Suppressor macrophage treated with lipopolysaccharide for 4 hours (primary cell): ENCODE data around the gene FYB1.
"Not testable (repeated sequence)": the region's sequence is repeated elsewhere in the genome, so short reads cannot be mapped to it uniquely, and the experiment has no call there.

Experiments
- DNase-seq: peaks from one replicate; pipeline ENCODE4 v3.0.0-alpha.2; 2020

The FYB1 gene, protein sequence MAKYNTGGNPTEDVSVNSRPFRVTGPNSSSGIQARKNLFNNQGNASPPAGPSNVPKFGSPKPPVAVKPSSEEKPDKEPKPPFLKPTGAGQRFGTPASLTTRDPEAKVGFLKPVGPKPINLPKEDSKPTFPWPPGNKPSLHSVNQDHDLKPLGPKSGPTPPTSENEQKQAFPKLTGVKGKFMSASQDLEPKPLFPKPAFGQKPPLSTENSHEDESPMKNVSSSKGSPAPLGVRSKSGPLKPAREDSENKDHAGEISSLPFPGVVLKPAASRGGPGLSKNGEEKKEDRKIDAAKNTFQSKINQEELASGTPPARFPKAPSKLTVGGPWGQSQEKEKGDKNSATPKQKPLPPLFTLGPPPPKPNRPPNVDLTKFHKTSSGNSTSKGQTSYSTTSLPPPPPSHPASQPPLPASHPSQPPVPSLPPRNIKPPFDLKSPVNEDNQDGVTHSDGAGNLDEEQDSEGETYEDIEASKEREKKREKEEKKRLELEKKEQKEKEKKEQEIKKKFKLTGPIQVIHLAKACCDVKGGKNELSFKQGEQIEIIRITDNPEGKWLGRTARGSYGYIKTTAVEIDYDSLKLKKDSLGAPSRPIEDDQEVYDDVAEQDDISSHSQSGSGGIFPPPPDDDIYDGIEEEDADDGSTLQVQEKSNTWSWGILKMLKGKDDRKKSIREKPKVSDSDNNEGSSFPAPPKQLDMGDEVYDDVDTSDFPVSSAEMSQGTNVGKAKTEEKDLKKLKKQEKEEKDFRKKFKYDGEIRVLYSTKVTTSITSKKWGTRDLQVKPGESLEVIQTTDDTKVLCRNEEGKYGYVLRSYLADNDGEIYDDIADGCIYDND

DNA sequence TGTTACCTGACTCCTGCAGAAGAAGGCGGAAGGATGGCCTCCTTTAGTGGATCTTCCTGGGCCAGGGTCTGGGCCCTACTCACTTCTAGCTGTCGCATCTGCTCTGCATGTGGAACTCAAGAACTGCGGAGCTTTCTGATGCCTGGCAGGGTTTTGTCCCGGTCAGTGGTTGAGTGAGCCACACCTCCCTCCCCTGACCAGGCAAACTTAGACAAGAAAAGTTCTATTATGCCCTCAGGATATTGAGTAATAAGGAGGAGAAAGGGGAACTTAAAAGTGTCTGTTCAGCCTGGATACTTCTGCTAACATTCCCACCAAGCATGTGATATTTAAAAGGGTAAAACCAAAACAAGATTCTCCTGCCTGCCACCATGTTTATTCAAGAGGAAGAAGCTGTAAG is at the start of gene FYB1:
Gene FYB1 (minus strand): TSS at position 127 of the 400 bp plus-strand sequence. CDS start 16,603 bp downstream, outside the sequence.
- peak; percentile 92 for DNase-seq

DNA sequence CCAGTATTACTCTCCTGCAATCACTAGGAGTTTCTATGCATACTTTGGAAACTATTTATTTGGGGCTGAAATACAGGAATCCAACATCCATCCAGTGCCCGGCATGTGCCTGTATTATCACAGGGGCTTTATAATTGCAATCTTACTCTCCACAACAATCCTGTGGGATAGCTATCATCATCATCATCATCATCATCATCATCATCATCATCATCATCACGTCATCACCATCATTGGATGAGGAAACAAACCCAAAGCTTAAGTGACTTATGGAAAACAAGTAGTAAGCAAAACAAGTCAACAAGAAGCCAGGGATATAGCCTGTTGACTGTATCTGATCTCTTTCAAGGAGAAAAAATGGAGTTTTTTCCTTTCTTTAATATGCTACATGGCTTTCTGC is 47.8 kb upstream of the FYB1 start:
- DNase-seq = no peak

DNA sequence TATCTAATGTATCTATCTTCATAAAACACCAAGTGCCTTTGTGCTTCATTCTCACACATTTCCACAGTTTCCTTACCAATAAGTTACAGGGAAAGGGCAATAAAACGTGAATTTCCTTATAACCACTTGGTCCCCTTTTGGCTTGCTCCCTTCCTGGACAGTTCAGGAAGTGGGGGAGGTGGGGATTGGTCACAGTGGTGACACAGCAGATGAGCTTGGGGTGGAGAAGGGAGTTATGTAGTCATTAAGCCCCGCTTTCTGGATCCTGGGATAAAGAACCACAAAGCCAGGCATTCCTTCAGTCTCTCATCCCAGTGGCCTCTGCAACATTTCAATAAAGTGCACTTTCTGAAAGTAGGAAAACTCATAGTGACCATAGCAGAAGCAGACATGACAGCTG is 47.1 kb upstream of the FYB1 start:
- peak; percentile 61 for DNase-seq

DNA sequence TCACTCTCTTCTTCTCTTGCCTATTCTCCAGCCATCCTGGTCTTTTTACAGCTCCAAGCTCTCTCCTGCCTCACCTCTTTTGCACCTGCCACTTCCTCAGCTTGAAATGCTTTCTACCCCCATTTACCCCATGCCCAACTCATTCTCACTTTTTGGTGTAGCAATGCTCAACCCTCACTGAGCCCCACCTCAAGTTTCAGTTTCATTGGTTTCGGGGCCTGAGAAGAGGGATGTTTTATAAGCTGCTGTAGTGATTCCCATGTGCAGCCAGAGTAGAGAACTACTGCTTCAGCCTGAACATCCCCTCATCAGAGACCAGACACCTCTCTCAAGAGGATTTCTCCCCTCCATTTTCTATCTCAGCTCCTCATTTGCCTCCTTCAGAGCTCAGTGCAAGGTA is 45.2 kb upstream of the FYB1 start:
- DNase-seq = peak; percentile 45

DNA sequence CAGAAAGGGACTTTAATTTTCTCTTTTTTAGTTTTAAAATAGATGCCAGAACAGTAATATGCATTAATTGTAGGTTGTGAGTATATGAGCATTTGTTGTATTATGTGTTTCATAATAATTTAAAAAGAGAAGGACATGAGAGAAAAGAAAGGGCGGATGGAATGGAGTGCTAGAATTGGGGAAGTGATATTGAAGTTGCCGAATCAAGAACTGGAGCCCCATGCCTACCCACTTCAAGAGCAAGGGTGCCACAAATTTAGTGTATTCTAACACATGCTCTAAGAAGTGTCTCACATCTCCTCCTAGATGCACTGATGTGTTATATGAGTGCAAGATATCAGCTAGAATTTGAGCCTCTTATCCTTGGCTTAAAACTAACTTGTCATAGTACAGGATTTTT is 43.6 kb upstream of the FYB1 start:
- peak; percentile 69 for DNase-seq

DNA sequence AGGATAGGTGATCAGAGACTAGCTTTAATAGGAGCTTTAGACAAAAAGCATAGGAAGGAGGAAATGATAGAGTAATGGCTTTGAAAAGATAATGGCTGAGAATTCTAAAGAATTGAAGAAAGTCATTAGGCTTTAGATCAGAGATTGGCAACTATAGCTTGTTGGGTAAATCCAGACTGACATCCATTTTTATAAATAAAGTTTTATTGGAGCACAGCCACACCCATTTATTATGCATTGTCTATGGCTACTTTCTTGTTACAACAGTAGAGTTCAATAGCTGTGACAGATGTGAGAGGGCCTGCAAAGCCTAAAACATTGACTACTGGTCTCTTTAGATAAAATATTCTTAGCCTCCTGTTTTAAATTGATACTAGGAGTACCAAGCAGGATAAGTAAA is 40.7 kb upstream of the FYB1 start:
- DNase-seq = no peak

DNA sequence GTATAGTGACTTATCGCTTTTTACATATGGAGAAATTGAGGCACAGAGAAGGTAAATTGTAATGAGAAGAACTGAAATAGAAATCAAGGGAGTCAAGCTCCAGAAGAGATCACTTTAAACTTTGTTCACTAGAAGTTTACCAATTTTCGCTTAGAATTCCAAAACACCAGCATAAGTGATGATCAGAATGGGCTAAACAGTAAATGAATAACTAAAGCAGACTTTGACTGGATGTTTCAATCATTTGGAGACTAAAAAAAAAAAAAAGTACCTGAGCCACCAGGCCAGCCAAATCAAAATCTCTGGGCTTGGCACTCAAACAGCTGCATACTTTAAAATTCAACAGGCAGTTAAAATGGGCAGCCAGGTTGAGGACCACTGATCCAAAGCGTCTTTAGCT is 38.2 kb upstream of the FYB1 start:
- DNase-seq = no peak

DNA sequence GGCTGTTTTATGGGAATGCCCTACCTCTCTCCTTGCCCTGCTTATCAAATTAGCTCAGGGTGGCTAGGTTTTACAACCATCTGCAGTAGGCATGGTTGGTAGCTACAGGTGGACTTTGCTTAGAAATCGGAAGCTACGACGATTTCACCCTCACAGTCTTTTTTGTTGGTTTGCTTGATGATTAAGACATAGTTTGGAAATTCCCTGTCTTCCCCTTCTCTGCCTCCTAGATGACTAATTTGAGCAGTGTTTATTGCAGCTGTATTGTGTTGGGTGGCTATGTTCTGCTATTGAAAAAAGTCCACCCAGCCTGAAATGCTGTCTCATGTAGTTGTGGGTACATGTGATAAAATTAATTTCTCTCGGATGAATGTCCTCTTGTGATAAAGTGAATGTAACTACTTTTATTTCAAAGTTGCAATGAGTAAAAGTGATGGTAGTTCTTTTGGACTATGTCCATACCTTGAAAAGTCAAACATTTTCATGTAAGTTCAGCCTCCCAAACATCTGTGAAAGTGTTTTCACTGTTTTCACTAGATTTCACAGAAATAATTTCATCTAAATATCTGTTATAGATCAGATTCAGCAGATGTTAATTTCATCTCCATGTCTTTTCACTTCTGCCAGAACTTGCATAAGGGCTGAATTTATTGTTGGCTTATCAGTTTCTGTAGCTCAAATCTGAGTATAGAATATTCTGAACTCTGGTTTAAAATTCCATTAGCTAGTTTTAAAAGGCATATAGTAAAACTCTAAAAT is 37.3 kb upstream of the FYB1 start:
- DNase-seq = peak; percentile 90

DNA sequence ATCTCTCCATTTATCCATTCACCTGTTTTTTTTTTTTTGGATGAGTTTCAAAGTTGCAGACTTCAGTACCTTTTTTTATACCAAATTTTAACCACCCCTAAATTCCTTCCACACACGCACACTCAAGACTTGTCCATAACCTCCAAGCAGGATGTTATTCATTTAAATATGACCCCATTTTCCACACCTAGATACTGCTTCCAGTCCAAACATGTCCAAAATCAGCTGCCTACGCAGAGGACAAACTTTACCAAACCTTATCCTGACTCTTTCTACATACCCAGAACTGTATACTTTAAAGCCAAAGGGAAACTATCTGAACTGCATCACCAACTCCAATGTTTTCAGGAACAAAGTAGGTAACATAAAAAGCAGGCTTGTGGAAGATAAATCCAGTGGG is 36.0 kb upstream of the FYB1 start:
- no peak for DNase-seq

DNA sequence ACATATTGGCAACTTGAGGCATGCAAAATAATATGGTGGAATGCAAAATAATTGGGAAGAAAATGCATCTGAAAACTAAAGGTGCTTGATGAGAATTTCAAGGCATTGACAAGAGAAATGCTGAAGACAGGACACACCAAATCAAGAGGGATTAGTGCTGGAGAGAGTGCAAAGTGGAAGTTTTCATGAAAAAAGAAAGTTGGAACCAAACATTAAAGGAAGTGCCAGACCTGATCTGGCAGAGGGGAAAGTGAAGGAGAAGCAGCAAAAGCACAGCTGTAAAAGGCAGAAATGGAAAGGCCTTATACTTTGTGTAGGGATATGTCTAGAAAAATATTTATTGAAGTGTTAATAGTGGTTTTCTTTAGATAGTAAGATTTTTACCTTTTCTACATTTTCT is 35.3 kb upstream of the FYB1 start:
- DNase-seq = no peak

DNA sequence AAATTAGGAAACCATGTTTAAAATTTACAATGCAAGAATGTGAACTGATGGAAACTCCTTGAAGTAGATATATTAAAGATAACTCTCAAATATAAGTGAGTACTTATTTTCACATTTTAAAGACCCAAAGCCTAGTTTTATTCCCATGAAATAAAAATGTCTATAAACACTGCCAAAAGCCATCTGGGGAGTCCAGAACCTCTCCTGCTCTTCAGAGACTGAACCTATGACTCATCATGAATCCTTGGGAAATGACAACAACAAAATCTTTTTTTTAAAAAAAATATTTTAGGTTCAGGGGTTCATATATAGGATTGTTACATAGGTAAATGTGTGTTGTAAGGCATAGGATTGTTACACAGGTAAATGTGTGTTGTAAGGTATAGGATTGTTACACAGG is 33.8 kb upstream of the FYB1 start:
- no peak for DNase-seq

DNA sequence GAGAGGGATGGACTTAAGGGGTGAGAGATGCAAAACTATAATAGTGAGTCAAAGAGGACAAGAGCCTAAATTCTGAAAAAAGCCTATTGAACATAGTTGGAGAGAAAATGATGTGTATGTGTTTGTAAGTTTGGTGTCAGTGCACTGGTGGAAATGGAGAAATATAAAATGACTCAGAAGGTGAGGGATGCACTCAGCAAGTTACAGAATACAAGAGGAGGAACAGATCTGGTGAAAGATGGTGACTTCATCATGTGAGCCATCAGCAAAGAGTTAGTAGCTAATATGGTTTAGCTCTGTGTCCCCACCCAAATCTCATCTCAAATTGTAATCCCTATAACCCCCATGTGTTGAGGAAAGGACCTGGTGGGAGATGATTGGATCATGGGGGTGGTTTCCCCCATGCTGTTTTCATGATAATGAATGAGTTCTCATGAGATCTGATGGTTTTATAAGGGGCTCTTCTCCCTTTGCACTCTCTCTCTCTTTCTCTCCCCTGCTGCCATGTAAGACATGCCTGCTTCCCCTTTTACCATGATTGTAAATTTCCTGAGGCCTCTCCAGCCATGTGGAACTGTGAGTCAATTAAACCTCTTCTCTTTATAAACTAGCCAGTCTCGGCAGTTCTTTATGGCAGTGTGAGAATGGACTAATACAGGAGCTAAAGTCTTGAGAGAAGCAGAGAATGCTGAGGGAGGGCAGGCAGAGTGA is 30.4 kb upstream of the FYB1 start:
- DNase-seq = peak; percentile 46

DNA sequence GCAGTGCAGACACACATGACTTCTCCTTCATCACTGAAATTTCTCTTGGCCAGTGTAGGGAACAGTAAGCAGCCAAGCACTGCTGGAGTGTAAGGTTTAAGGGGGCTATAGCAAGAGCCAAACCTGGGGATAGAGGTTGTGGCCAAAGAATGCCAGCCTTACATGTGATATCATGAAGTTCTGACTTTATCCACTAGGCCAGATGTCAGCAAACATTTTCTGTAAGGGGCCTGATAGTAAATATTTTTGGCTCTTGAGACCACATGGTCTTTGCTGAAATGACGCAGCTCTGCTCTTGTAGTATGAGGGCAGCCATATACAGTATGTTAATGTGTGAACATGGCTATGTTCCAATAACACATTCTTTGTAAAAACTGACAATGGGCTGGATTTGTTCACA is 29.7 kb upstream of the FYB1 start:
- DNase-seq = no peak

DNA sequence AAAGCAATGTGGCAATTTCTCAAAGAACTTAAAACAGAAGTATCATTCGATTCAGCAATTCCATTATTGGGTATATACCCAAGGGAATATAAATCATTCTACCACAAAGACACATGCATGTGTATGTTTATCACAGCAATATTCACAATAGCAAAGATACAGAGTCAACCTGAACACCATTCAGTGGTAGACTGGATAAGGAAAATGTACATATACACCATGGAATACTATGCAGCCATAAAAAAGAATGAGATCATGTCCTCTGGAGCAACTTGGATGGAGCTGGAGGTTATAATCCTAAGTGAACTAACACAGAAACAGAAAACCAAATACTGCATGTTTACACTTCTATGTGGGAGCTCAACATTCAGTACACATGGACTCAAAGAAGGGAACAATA is 21.4 kb upstream of the FYB1 start:
- no peak for DNase-seq

DNA sequence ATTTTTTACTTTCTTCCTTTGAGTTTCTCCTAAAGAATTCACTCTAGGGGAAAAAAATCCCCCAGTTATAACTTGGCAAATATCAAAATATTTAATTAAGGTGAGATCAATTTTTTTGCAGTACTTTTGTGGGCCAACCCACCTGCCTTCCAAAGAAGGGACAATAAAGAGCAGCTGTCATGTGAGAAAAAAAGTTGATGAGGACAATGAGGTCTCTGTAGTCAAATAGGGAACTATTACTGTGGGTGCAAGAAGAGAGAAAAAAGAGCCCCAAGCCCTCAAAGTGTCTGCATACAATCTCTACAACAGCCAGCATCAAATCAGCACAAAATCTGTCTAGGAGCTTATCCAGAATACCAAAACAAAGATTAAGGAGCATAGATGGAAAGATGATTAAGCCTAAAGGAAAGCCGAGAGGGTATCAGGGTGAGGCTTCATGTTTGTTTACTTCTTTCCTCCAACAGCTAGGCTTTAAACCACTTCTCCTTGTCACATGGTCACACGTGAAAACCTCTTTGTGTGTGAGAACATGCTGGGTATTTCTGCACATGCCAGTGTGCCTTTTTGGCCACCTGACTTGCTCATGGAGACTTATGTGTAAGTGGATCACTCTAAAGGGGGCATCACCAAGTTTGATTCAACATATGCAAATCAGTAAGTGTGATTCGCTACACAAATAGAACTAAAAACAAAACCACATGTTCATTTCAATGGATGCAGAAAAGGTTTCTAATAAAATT is 19.2 kb upstream of the FYB1 start:
- no peak for DNase-seq

DNA sequence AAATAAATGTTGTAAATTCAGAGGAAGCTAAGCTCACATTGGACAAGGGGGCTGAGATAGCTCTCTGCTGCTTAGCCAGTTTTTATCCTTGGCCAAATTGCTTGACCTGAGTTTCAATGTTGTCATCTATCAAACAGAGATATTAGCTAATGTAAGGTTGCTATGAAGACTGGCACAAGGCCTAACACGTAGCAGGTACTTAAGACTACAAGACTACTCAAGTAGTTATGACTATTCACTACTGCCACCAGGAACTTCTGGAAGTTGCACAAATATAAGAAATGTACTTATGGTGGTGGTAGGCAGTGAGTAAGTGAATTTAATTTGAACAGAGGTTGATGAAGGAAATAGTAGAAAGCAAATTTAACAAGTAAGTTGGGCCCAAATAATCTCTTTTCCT is 17.4 kb upstream of the FYB1 start:
- DNase-seq = no peak

DNA sequence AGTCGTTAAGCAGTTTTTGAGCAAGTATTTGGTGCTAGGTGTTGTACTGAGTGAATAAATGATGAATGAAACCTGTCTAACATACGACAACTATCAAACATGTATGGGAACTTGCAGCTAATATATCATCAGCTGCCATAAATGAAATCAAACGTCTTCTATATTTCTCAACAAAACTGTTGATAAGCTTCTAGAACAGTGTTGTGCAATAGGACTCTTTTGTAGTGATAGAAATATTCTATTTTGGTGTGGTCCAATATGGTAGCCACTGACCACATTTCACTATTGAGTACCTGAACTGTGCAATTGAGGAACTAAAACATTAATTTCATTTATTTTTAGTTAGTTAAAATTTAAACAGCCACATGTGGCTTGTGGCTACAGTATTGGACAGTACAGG is 16.3 kb upstream of the FYB1 start:
- DNase-seq = no peak

DNA sequence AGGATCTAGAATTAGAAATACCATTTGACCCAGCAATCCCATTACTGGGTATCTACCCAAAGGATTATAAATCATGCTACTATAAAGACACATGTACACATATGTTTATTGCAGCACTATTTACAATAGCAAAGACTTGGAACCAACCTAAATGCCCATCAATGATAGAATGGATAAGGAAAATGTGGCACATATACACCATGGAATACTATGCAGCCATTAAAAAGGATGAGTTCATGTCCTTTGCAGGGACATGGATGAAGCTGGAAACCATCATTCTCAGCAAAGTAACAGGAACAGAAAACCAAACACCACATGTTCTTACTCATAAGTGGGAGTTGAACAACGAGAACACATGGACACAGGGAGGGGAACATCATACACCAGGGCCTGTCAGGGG is 15.1 kb upstream of the FYB1 start:
- DNase-seq = not testable (repeated sequence)

DNA sequence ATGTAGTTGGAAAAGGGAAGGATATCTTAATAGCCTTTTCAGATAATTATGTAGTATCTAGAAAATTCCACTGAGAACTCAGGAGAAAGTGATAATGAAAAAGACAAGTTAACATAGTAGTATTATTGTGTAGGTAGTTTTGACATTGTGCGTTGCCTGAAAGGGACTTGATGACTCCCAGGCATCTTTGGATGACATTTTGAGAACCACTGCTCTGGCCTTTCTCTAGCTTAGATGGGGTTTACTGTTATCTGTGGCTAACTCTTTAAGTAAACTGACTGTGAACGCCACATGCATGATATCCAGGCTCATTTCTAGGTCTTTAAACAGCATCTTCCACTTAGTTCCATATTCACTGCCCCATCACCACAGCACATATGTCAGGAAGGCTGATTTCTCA is 14.4 kb upstream of the FYB1 start:
- no peak for DNase-seq

DNA sequence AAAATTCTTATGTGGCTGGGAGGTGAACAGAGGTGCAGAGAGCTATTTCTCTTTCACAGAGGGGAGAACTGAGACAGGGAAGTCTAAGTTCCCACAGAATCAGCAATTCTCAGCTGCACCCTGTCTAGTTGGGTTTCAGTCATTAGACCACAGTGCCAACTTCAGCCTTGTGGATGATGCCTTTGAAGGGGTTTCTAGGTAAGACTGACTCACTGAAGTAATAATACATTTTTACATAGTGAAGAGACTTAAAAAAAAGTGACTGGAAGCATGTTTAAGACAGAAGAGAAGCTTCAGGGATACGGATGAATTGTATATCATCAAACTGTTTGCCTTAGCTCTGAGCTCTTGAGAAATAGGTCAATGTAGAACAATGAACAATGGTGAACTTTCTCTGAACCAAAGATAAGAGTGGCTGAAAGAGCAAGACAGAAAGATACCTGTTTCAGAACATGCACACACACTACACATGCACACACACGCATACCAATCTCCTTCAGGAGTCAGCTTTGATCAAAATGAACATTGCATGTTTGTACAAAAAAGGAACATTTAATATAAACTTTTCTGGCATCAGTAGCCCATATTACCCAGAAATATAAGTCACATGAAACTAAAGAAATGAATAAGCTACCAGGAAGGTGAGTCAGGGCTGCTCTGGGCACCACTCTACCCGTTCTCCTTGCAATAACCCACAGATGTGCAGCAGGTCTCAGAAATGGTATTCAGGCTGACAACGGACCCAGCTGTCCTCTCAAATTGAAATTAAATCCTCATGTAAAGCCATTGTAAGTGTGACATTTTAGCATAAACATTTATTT is 12.6 kb upstream of the FYB1 start:
- no peak for DNase-seq

DNA sequence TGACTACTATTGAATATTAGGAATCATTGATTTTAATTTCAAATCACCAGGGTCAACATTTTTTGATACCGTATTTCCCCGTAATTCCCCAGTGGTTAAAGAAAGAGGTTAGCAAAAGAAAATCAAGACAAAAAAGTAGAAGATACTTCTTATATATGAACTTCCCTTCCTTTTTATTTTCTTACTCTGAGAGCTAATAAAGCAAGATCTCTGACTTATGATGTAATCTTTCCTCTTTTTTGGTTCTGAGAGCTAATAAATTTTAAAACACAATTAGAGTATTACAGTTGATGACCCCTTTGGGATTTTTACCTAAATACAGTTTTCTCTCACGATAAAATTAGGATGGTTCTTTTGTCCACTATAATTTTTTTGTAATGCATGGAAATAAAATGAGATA is 9.2 kb upstream of the FYB1 start:
- no peak for DNase-seq
